D721Med (cell line): ENCODE results near the gene COL4A3.
A peak's percentile ranks its signal among the peaks of the same experiment; 100 is the strongest.

Experiments
- DNase-seq: peaks from one replicate; pipeline ENCODE4 v3.0.0; 2011; ENCODE audit warnings: low spot score; ENCODE audit not compliant: insufficient read length
- FAIRE-seq: peaks from 2 replicates; lab custom pipeline; 2011; peaks lifted over from hg19 to GRCh38; lab: Jason Lieb, UNC
- CTCF ChIP-seq: IDR thresholded peaks from 2 replicates; pipeline ENCODE4 v1.5.1; 2012; ENCODE audit warnings: mild to moderate bottlenecking, control low read depth; ENCODE audit not compliant: insufficient read depth; ENCODE audit errors: missing control alignments

Gene COL4A3

DNA sequence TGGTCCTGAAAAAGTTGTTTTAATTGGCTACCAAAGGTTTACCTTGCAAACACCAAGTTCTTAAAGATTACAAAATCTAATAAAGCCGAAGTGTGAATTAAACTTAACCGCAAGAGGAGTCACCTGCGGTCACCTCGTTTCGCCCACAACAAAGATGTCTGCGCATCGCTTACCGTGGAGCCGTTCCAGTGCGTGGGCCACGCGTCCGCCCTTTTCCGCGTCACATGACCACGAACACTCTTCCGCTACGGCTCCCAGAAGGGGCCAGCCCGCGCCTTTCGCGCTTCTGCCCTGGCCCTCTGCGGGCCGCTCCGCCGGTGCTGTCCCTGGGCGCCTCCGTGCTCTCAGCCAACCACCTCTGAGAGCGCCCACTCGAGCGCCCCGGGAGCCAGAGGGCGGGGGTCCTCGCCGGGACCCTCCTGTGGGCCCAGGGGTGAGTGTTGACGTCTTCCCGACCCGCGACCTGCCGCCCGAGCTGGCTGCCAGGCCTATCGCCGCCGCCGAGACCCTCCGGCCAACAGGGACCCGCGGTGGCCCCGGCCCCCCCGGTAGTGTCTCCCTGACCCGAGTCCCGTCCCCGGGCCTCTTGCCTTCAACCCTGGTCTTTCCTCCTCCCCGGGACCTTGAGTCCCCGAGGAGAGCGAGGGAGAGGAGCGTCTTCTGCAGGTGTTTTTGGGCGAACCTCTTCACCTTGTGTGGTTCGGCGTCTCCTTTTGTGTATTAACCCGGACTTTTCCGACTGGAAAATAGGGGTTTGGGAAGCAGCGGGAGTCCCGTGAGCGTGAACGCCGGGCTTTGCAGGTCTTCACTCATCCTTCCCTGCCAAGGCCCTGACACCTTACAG lies 160.8 kb downstream of the COL4A3 start, which contains the start of gene MFF:
TSS of gene MFF (plus strand) at position 257 of the 844 bp plus-strand sequence. CDS start 5,415 bp downstream, outside the sequence.
- FAIRE-seq: no peak
- no peak for TF ChIP-seq CTCF

GRCh38 chr2:227325839-227326195 lies 161.4 kb downstream of the COL4A3 start:
- TF ChIP-seq CTCF: no peak
- DNase-seq: no peak
- no peak for FAIRE-seq

More for the DNA sequence above, 160.8 kb downstream of the COL4A3 start, which contains the start of gene MFF:
- peak; percentile 69 for DNase-seq

DNA sequence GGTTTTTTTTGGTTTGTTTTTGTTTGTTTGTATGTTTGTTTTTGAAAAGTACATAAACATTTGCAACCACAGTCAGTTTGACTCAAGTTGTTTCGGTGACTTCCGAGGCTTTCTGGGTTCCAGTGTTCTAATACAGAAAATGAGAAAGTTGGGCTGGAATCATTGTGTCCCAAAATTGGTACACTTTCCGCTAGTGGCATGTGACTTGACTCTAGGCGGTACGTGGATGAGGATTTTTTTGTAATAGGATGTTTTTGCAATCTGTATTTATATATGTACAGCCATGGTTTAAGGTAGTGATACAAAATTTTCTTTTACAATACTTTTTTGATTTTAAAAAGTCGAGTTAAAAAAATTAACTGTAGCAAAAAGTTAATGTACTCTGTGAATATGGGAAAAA lies 162.4 kb downstream of the COL4A3 start:
- no peak for DNase-seq
- TF ChIP-seq CTCF: no peak
- FAIRE-seq: no peak

DNA sequence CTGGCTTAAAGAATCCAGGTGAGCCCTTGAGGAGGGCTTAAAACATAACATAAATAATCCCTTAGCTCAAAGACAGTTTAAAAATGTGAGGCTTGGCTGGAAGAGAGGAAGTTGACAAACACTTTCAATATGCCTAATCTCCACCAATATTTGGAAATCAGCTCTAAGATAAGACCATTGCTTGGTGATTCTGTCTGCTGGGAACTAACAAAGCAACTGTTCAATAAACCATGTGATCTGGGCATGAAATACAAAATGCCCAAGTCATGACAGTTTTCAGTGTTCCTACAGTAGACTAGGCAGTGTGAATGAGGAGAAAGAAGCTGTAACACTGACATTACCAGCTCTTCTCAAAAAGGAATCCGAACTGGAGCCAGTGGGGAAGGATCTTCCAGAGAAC lies 171.3 kb downstream of the COL4A3 start:
- no peak for TF ChIP-seq CTCF
- DNase-seq (no peak), FAIRE-seq (peak; percentile 35)

DNA sequence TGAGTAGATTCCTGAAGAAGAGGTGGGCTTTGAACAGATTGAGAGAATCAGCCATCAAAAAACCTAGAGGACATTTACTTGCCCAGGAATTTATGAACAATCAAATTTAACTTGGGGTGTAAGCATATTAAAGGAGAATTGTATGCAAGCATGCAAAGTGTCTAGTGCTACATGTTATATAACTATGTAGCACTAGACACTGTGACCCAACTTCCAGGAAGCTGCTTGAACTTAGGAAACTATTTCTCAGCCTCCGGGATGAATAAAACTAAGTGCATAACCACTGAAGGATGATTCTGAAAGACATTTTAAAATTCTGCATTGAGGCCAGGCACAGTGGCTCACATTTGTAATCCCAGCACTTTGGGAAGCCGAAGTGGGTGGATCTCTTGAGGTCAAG lies 173.0 kb downstream of the COL4A3 start:
- FAIRE-seq (no peak), DNase-seq (no peak)
- no peak for TF ChIP-seq CTCF

DNA sequence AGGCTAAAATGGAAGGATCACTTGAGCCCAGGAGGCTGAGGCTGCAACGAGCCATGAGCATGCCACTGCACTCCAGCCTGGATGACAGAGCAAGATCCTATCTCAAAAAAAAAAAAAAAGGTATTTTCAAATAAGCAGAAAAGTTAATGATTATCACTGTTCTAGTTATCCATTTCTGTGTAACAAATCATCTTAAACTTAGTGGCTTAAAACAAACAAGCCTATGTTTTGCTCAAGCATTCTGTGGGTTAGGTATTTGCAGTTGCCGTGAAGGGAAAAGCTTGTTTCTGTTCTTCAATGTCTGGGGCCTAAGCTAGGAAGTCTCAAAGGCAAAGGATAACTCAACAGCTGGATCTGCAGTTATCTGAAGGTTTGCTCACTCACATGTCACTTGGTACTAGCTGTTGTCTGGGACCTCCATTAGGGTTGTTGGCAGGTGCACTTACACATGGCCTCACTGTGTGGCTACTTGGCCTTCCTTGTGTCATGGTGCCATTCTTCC lies 174.7 kb downstream of the COL4A3 start:
- DNase-seq: no peak
- no peak for TF ChIP-seq CTCF
- FAIRE-seq: no peak

GRCh38 chr2:227340106-227340505 lies 175.7 kb downstream of the COL4A3 start:
- no peak for TF ChIP-seq CTCF
- no peak for DNase-seq
- FAIRE-seq: no peak
